HG03571 (cell line): ENCODE measurements around the gene RASSF7.

ENCODE experiments used
- ATAC-seq: cut with Tn5 transposase; IDR thresholded peaks from one replicate; pipeline ENCODE4 v1.9.1; 2021; ENCODE audit not compliant: unreplicated experiment

Gene RASSF7

GRCh38 chr11:532527-532985, 28.2 kb upstream of the RASSF7 start:
- ATAC-seq: no peak

- ATAC-seq: no peak
Measured at GRCh38 chr11:532986-533585, 27.7 kb upstream of the RASSF7 start.

- ATAC-seq: no peak
Measured at GRCh38 chr11:533586-534395, 27.0 kb upstream of the RASSF7 start.

GRCh38 chr11:534396-535209, 26.2 kb upstream of the RASSF7 start:
- peak; percentile 1 for ATAC-seq

- ATAC-seq: no peak
Measured at GRCh38 chr11:535210-535518, 25.6 kb upstream of the RASSF7 start.

GRCh38 chr11:535519-536454, 25.0 kb upstream of the RASSF7 start, which contains the start of gene HRAS:
TSS of gene HRAS (minus strand) at chr11:535576.
- peak; percentile 68 for ATAC-seq

GRCh38 chr11:536841-537621, 23.7 kb upstream of the RASSF7 start, which contains the start of gene LRRC56:
TSS of gene LRRC56 (plus strand) at chr11:537527. CDS start at chr11:540685, 3,158 bp downstream.
- ATAC-seq: peak; percentile 44

- no peak for ATAC-seq
Measured at GRCh38 chr11:537622-538430, 22.9 kb upstream of the RASSF7 start.

- ATAC-seq: no peak
Measured at GRCh38 chr11:538431-539051, 22.2 kb upstream of the RASSF7 start.

- no peak for ATAC-seq
Measured at GRCh38 chr11:539971-540481, 20.7 kb upstream of the RASSF7 start.

GRCh38 chr11:540583-541432, 20.0 kb upstream of the RASSF7 start:
- ATAC-seq: no peak

- ATAC-seq: no peak
Measured at GRCh38 chr11:541433-541885, 19.3 kb upstream of the RASSF7 start.

- no peak for ATAC-seq
Measured at GRCh38 chr11:544817-545166, 16.0 kb upstream of the RASSF7 start.

- no peak for ATAC-seq
Measured at GRCh38 chr11:545171-545570, 15.6 kb upstream of the RASSF7 start.

- no peak for ATAC-seq
Measured at GRCh38 chr11:548700-549603, 11.8 kb upstream of the RASSF7 start.

GRCh38 chr11:550021-550745, 10.6 kb upstream of the RASSF7 start:
- ATAC-seq: no peak
